Activated CD8-positive, alpha-beta T cell treated with anti-CD3 and anti-CD28 coated beads for 36 hours (primary cell): Measurements from ENCODE around the gene IL32. TPM values are rescaled to one million over a fixed set of nuclear protein-coding genes. Genes with fewer than 3 reads are reported as not detected.
A peak's percentile ranks its signal among the peaks of the same experiment; 100 is the strongest.
"Not testable (repeated sequence)": the region's sequence is repeated elsewhere in the genome, so short reads cannot be mapped to it uniquely, and the experiment has no call there.

Source experiments
- ATAC-seq: fragments of 200-7000 bp; cut with Tn5 transposase; one replicate; pipeline ENCODE4 v1.10.0; 2021; ENCODE audit warnings: mild to moderate bottlenecking, moderate library complexity
- CTCF ChIA-PET: fragments of 350-600 bp; sonication (Branson Sonifier 250); formaldehyde crosslinking; loops from one replicate; lab custom pipeline; 2021; ENCODE audit warnings: antibody characterized with exemption; lab: Charles Lee
- POLR2A ChIA-PET: fragments of 350-600 bp; sonication (Branson Sonifier 250); formaldehyde crosslinking; loops from one replicate; lab custom pipeline; 2021; ENCODE audit warnings: antibody characterized with exemption; lab: Charles Lee
- DNase-seq: peaks from one replicate; pipeline ENCODE4 v3.0.0-alpha.2; 2020
- H3K27ac Mint-ChIP-seq: one replicate; pipeline ENCODE4 v1.8.0; 2021; ENCODE audit warnings: mild to moderate bottlenecking, mixed read lengths
- H3K27me3 Mint-ChIP-seq: one replicate; pipeline ENCODE4 v1.8.0; 2021; ENCODE audit warnings: mixed read lengths
- H3K36me3 Mint-ChIP-seq: one replicate; pipeline ENCODE4 v1.8.0; 2021; ENCODE audit warnings: low read depth, mixed read lengths
- H3K4me1 Mint-ChIP-seq: one replicate; pipeline ENCODE4 v1.8.0; 2021; ENCODE audit warnings: low read depth, mixed read lengths
- H3K4me3 Mint-ChIP-seq: one replicate; pipeline ENCODE4 v1.8.0; 2021; ENCODE audit warnings: mild to moderate bottlenecking, moderate library complexity, mixed read lengths
- H3K9me3 Mint-ChIP-seq: one replicate; pipeline ENCODE4 v1.8.0; 2021; ENCODE audit warnings: mixed read lengths
- CTCF ChIP-seq: fragments of 200-600 bp; IDR thresholded peaks from one replicate; pipeline ENCODE4 v1.8.0; 2022; ENCODE audit warnings: antibody characterized with exemption, mild to moderate bottlenecking
- intact Hi-C: fragments of 100-400 bp; cut with micrococcal nuclease; formaldehyde crosslinking; loops from one replicate; pipeline ENCODE4 v1.10.0; 2022
- total RNA-seq, 2 experiments: library from RNA; stranded (reverse); gene quantifications; one replicate each; pipeline ENCODE4 v1.2.3, GENCODE V29; 2021

The IL32 gene
- total RNA-seq, 2 experiments from 2014 or later: 971 to 974 TPM

GRCh38 chr16:3050487-3050886, 15.0 kb upstream of the IL32 start:
- intact Hi-C loops: no loop called here
- ChIA-PET CTCF (interaction anchor here (1.6 to 6.0 kb wide), 3 partner anchors 9 to 79 kb away, joined by 4 to 99 read pairs (median 36); no protein-coding TSS in a partner anchor), POLR2A (interaction anchor here (0.7 to 2.8 kb wide), 4 partner anchors 9 to 79 kb away, joined by 3 to 9 read pairs (median 6); no protein-coding TSS in a partner anchor)
- no peak for DNase-seq
- Mint-ChIP-seq H3K36me3 (peaks cover 19% of the 10 kb centered on the region), H3K27ac (no peak overlapping the region), H3K9me3 (no peaks in the 10 kb centered on the region), H3K4me3 (no peak overlapping the region), H3K4me1 (peaks cover 31% of the 10 kb centered on the region), H3K27me3 (peaks cover 11% of the 10 kb centered on the region)
- no peak for ATAC-seq
- TF ChIP-seq CTCF: no peak

- TF ChIP-seq CTCF: no peak
- ATAC-seq: no peak
- POLR2A ChIA-PET: interaction anchor here (0.7 to 2.8 kb wide), 6 partner anchors 8 to 78 kb away, joined by 3 to 9 read pairs (median 4); no protein-coding TSS in a partner anchor
- Mint-ChIP-seq H3K36me3 (peaks cover 20% of the 10 kb centered on the region), H3K27me3 (peaks cover 10% of the 10 kb centered on the region), H3K9me3 (no peaks in the 10 kb centered on the region), H3K27ac (no peak overlapping the region), H3K4me3 (no peak overlapping the region), H3K4me1 (peaks cover 34% of the 10 kb centered on the region)
- CTCF ChIA-PET: interaction anchor here (0.6 to 6.0 kb wide), 3 partner anchors 9 to 643 kb away, joined by 3 to 99 read pairs (median 5); no protein-coding TSS in a partner anchor
- no peak for DNase-seq
- intact Hi-C loops: no loop called here
Observed at GRCh38 chr16:3051009-3051408, 14.4 kb upstream of the IL32 start.

GRCh38 chr16:3051494-3051893, 13.9 kb upstream of the IL32 start:
- ATAC-seq: no peak
- POLR2A ChIA-PET: interaction anchor here (0.6 to 2.8 kb wide), 6 partner anchors 8 to 78 kb away, joined by 3 to 9 read pairs (median 4); no protein-coding TSS in a partner anchor
- Mint-ChIP-seq H3K36me3 (peaks cover 20% of the 10 kb centered on the region), H3K4me1 (peaks cover 36% of the 10 kb centered on the region), H3K9me3 (no peaks in the 10 kb centered on the region), H3K4me3 (no peak overlapping the region), H3K27me3 (peaks cover 10% of the 10 kb centered on the region), H3K27ac (no peak overlapping the region)
- CTCF ChIA-PET: interaction anchor here (0.6 to 6.0 kb wide), 3 partner anchors 10 to 642 kb away, joined by 3 to 99 read pairs (median 5); no protein-coding TSS in a partner anchor
- no peak for TF ChIP-seq CTCF
- intact Hi-C loops: no loop called here
- no peak for DNase-seq

- Mint-ChIP-seq H3K4me1 (peaks cover 47% of the 10 kb centered on the region), H3K36me3 (peaks cover 25% of the 10 kb centered on the region)
- H3K9me3 Mint-ChIP-seq, H3K27ac Mint-ChIP-seq, intact Hi-C loops, H3K4me3 Mint-ChIP-seq, H3K27me3 Mint-ChIP-seq, POLR2A ChIA-PET: not testable (repeated sequence)
- ATAC-seq: peak; percentile 38
- CTCF ChIA-PET: interaction anchor here (6.0 kb wide), 1 partner anchor 22 kb away, joined by 99 read pairs; no protein-coding TSS in a partner anchor
- peak; percentile 42 for DNase-seq
Observed at GRCh38 chr16:3052571-3053329, 12.7 kb upstream of the IL32 start.

GRCh38 chr16:3053330-3053710, 12.1 kb upstream of the IL32 start:
- H3K4me3 Mint-ChIP-seq, intact Hi-C loops, H3K27me3 Mint-ChIP-seq, H3K9me3 Mint-ChIP-seq, H3K27ac Mint-ChIP-seq, POLR2A ChIA-PET, CTCF ChIA-PET: not testable (repeated sequence)
- peak; percentile 31 for ATAC-seq
- Mint-ChIP-seq H3K4me1 (peaks cover 45% of the 10 kb centered on the region), H3K36me3 (peaks cover 25% of the 10 kb centered on the region)
- DNase-seq: peak; percentile 40
